B cell (primary cell): ENCODE data around the gene LHPP. TPM values are rescaled to one million over a fixed set of nuclear protein-coding genes. Genes with fewer than 3 reads are reported as not detected.
A peak's percentile ranks its signal among the peaks of the same experiment; 100 is the strongest.

ENCODE experiments used
- ATAC-seq: fragments of 200-7000 bp; cut with Tn5 transposase; one replicate; pipeline ENCODE4 v1.10.0; 2021; ENCODE audit warnings: low read depth, mild to moderate bottlenecking, moderate number of reproducible peaks, moderate library complexity
- CTCF ChIA-PET: fragments of 350-600 bp; sonication (Branson Sonifier 250); formaldehyde crosslinking; loops from one replicate; lab custom pipeline; 2021; ENCODE audit warnings: antibody characterized with exemption, inconsistent platforms; lab: Charles Lee
- POLR2A ChIA-PET: fragments of 350-600 bp; sonication (Branson Sonifier 250); formaldehyde crosslinking; loops from one replicate; lab custom pipeline; 2021; ENCODE audit warnings: antibody characterized with exemption; lab: Charles Lee
- DNase-seq: peaks from one replicate; pipeline ENCODE4 v3.0.0; 2013
- H2AFZ ChIP-seq: 2 replicates; pipeline ENCODE4 v1.6.1; 2012; ENCODE audit warnings: mild to moderate bottlenecking, low read depth, low read length; ENCODE audit not compliant: insufficient read depth, poor library complexity, severe bottlenecking
- H3K27ac ChIP-seq, 2 donors: 1 replicate in 1 of 2; 2 replicates in 1 of 2; pipeline ENCODE4 v1.5.1; 2012 to 2013; ENCODE audit warnings: low read length in 2 of 2, mild to moderate bottlenecking in 2 of 2, moderate library complexity in 1 of 2
- H3K27me3 ChIP-seq, 4 experiments: fragments of 200-600 bp in 1 of 4; sonication (generic) in 1 of 4; replicated peaks in 1 of 4; 1 replicate in 2 of 4; 2 replicates in 2 of 4; pipeline versions ENCODE4 v1.6.1 to v1.7.0; 2013 to 2016; ENCODE audit warnings: low read length in 3 of 4, mild to moderate bottlenecking in 2 of 4, mixed read lengths in 1 of 4, moderate library complexity in 1 of 4; ENCODE audit not compliant: insufficient read depth in 4 of 4, control insufficient read depth in 3 of 4; ENCODE audit errors: control extremely low read depth in 1 of 4
- H3K36me3 ChIP-seq, 2 experiments: replicated peaks in 1 of 2; 1 replicate in 1 of 2; 2 replicates in 1 of 2; pipeline versions ENCODE4 v1.6.1 to v1.7.1; 2013; ENCODE audit warnings: low read length in 1 of 2; ENCODE audit not compliant: insufficient read depth in 2 of 2, control insufficient read depth in 1 of 2; ENCODE audit errors: control extremely low read depth in 1 of 2, extremely low read depth in 1 of 2
- H3K4me1 ChIP-seq, 2 donors: fragments of 200-600 bp in 1 of 2; sonication (generic) in 1 of 2; 1 replicate in 1 of 2; 2 replicates in 1 of 2; pipeline versions ENCODE4 v1.5.1 to v1.6.1; 2013 to 2017; ENCODE audit warnings: low read length in 2 of 2; ENCODE audit not compliant: control insufficient read depth in 2 of 2, insufficient read depth in 2 of 2
- H3K4me2 ChIP-seq: replicated peaks from 2 replicates; pipeline ENCODE3; 2012; ENCODE audit warnings: mild to moderate bottlenecking, low read depth, low read length; ENCODE audit not compliant: poor library complexity, severe bottlenecking
- H3K4me3 ChIP-seq, 5 experiments: fragments of 200-600 bp in 1 of 5; sonication (generic) in 1 of 5; 1 replicate in 3 of 5; 2 replicates in 2 of 5; pipeline versions ENCODE4 v1.5.1 to v1.7.0; 2011 to 2016; ENCODE audit warnings: low read length in 4 of 5, mild to moderate bottlenecking in 4 of 5, low read depth in 2 of 5, control low read depth in 1 of 5, moderate library complexity in 1 of 5; ENCODE audit not compliant: insufficient read depth in 1 of 5; ENCODE audit errors: control extremely low read depth in 1 of 5, extremely low read depth in 1 of 5
- H3K79me2 ChIP-seq: fragments of 200-600 bp; sonication (generic); one replicate; pipeline ENCODE4 v1.6.0; 2016; ENCODE audit warnings: low read length; ENCODE audit not compliant: control insufficient read depth, insufficient read depth
- H3K9ac ChIP-seq: fragments of 200-600 bp; sonication (generic); 2 replicates; pipeline ENCODE4 v1.6.1; 2017; ENCODE audit warnings: mild to moderate bottlenecking, low read length, moderate library complexity
- H3K9me3 ChIP-seq, 3 donors: one replicate each; pipeline versions ENCODE4 v1.6.1 to v1.7.1; 2013; ENCODE audit warnings: low read length in 2 of 3; ENCODE audit not compliant: control insufficient read depth in 2 of 3, insufficient read depth in 1 of 3; ENCODE audit errors: control extremely low read depth in 1 of 3
- H4K20me1 ChIP-seq: 2 replicates; pipeline ENCODE4 v1.6.0; 2012; ENCODE audit warnings: mild to moderate bottlenecking, low read length; ENCODE audit not compliant: insufficient read depth, control insufficient read depth, poor library complexity, severe bottlenecking
- H3K27ac Mint-ChIP-seq: one replicate; pipeline ENCODE4 v1.8.0; 2021; ENCODE audit warnings: mixed read lengths
- H3K27me3 Mint-ChIP-seq: one replicate; pipeline ENCODE4 v1.8.0; 2021; ENCODE audit warnings: mixed read lengths
- H3K4me1 Mint-ChIP-seq: one replicate; pipeline ENCODE4 v1.8.0; 2021; ENCODE audit warnings: mixed read lengths
- H3K4me3 Mint-ChIP-seq: one replicate; pipeline ENCODE4 v1.8.0; 2021; ENCODE audit warnings: mixed read lengths
- H3K9me3 Mint-ChIP-seq: one replicate; pipeline ENCODE4 v1.8.0; 2022; ENCODE audit warnings: mixed read lengths; ENCODE audit not compliant: insufficient read depth
- EZH2 ChIP-seq: IDR thresholded peaks from 2 replicates; pipeline ENCODE4 v1.6.1; 2012; ENCODE audit warnings: borderline replicate concordance, low read depth, mild to moderate bottlenecking, moderate library complexity, low read length; ENCODE audit not compliant: insufficient read depth, poor library complexity, severe bottlenecking
- WGBS: methylation state at CpG from one replicate; pipeline ENCODE4 v1.1.5; 2013; ENCODE audit warnings: missing lambda C conversion rate; ENCODE audit not compliant: insufficient coverage; 5-methylcytosine and 5-hydroxymethylcytosine counted together
- intact Hi-C: fragments of 100-400 bp; cut with micrococcal nuclease; formaldehyde crosslinking; loops from one replicate; pipeline ENCODE4 v1.10.0; 2022
- polyA plus RNA-seq: library from polyadenylated mRNA; depleted of rRNA; stranded (reverse); fragments of >200 nt; gene quantifications from 2 replicates; pipeline ENCODE4 v1.2.3, GENCODE V29; 2012
- total RNA-seq, 2 donors: library from RNA; stranded (reverse); fragments of 120-200 nt in 1 of 2; gene quantifications; 1 replicate in 1 of 2; 2 replicates in 1 of 2; pipeline versions ENCODE4 v1.2.3 to v1.2.4, GENCODE V29; 2013 to 2022
- TF ChIP-seq, protein P1 (sequence below): fragments of 200-600 bp; IDR thresholded peaks from one replicate; pipeline ENCODE4 v1.8.0; 2022; ENCODE audit warnings: antibody characterized with exemption, mild to moderate bottlenecking

The LHPP gene
- total and polyA plus RNA-seq, 2 donors (not counting 1 experiment from before 2014, with no cell fraction given), result 60.2 to 83.5 TPM

DNA sequence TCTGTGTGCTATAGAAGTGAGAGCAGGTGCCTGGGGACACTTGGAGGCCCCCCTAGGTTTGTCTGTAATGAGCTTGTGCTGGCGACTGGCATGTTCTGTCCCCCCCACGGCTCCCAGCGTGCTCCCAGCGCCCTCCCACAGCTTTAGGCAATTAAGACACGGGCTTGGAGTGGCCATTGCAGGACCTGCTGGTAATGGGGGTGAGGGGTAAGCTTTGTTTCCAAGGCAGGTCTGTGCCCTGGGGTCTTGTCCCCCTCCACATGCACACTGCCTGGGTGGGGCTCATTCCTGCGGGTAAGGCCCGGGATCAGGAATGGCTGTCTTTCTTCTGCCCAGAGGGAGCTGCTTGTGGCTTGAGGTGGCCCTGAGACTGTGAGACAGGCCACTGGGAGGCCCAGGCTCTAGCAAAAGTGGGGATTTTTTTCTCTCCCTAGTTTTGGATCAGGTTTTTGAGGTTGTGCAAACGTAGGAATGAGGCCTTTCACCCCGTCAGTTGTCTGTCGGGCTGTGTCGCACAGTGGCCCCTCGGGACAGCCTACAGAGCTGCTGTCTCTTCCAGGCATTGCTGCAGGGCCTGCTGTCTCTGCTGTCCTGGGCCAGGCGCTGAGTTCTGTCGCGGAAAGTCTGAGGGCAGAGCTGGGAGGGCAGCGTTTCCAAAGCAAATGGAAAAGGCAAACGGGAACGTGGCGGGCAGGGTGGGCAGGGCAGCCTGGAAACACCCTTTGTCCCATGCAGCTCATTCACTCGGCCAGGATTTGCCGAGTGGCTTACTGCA is 107.4 kb downstream of the LHPP start:
- Mint-ChIP-seq H3K27me3 (no peaks in the 10 kb centered on the region), H3K27ac (peak overlapping the region; percentile 72), H3K4me3 (peak overlapping the region; percentile 33), H3K4me1 (peaks cover 65% of the 10 kb centered on the region), H3K9me3 (no peaks in the 10 kb centered on the region)
- Histone ChIP-seq H3K9ac (no peak overlapping the region), H3K79me2 (peaks cover 22% of the 10 kb centered on the region), H3K9me3 (peaks cover 0 to 7% (median 0%) of the 10 kb centered on the region in 3 donors), H4K20me1 (no peaks in the 10 kb centered on the region), H3K4me3 (no peak overlapping the region), H3K4me1 (peaks cover 45 to 52% of the 10 kb centered on the region in 2 donors), H2AFZ (peak overlapping the region; percentile 19), H3K27me3 (no peaks in the 10 kb centered on the region), H3K36me3 (no peaks in the 10 kb centered on the region), H3K27ac (peak overlapping the region; percentile 16 to 20), H3K4me2 (peak overlapping the region; percentile 44)
- DNase-seq (no peak), ATAC-seq (peak; percentile 40)
- 62% methylated on average over 17 of the region's 21 CpGs for WGBS
- TF ChIP-seq, protein P1, sequence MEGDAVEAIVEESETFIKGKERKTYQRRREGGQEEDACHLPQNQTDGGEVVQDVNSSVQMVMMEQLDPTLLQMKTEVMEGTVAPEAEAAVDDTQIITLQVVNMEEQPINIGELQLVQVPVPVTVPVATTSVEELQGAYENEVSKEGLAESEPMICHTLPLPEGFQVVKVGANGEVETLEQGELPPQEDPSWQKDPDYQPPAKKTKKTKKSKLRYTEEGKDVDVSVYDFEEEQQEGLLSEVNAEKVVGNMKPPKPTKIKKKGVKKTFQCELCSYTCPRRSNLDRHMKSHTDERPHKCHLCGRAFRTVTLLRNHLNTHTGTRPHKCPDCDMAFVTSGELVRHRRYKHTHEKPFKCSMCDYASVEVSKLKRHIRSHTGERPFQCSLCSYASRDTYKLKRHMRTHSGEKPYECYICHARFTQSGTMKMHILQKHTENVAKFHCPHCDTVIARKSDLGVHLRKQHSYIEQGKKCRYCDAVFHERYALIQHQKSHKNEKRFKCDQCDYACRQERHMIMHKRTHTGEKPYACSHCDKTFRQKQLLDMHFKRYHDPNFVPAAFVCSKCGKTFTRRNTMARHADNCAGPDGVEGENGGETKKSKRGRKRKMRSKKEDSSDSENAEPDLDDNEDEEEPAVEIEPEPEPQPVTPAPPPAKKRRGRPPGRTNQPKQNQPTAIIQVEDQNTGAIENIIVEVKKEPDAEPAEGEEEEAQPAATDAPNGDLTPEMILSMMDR, result no peak
- no peak for TF ChIP-seq EZH2
- ChIA-PET POLR2A (interaction anchor here (0.9 to 1.6 kb wide), 3 partner anchors 19 to 150 kb away, joined by 3 read pairs; no protein-coding TSS in a partner anchor), CTCF (interaction anchor here (0.7 to 2.7 kb wide), 8 partner anchors 29 to 172 kb away, joined by 3 to 13 read pairs (median 4); no protein-coding TSS in a partner anchor)
- intact Hi-C loops, result loop anchor here (5.0 kb wide), 1 partner anchor 37 kb away; no protein-coding TSS in a partner anchor
